ENCODE data around the gene BORA.

DNA sequence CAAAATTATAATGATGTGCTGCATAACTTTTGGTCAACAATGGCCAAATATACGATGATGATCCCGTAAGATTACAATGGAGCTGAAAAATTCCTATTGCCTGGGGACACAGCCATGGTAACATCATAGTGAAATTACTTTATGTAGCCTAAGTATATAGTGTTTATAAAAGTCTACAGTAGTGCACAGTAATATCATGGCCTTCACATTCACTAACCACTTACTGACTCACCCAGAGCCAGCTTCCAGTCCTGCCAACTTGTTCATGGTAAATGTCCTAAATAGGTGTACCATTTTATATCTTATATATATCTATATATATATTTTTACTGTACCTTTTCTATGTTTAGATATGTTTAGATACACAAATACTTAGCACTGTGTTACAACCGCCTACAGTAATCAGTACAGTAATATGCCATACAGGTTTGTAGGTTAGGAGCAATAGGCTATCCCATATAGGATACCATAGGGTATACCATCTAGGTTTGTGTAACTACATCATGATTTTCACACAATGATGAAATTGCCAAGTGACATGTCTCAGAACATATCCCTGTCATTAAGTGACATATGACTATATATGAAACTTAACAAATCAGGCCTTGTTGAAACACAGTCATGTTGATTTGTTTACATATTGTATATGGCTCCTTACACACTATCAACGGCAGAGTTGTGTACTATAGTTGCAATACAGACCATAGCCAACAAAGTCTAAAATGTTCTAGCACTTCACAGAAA is 30.2 kb downstream of the BORA start:
- TF ChIP-seq, protein P1, sequence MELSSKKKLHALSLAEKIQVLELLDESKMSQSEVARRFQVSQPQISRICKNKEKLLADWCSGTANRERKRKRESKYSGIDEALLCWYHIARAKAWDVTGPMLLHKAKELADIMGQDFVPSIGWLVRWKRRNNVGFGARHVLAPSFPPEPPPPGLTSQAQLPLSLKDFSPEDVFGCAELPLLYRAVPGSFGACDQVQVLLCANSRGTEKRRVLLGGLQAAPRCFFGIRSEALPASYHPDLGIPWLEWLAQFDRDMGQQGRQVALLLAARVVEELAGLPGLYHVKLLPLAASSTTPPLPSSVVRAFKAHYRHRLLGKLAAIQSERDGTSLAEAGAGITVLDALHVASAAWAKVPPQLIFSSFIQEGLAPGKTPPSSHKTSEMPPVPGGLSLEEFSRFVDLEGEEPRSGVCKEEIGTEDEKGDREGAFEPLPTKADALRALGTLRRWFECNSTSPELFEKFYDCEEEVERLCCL (CRISPR knock-in tag; IDR thresholded peaks at IDR 0.05; ENCODE audit: borderline replicate concordance): no peak
- TF ChIP-seq, protein P2, sequence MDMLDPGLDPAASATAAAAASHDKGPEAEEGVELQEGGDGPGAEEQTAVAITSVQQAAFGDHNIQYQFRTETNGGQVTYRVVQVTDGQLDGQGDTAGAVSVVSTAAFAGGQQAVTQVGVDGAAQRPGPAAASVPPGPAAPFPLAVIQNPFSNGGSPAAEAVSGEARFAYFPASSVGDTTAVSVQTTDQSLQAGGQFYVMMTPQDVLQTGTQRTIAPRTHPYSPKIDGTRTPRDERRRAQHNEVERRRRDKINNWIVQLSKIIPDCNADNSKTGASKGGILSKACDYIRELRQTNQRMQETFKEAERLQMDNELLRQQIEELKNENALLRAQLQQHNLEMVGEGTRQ (IDR thresholded peaks at IDR 0.05; ENCODE audit: low read depth, low read length): no peak
- TF ChIP-seq, protein P2 (CRISPR knock-in tag; IDR thresholded peaks at IDR 0.05; ENCODE audit: borderline replicate concordance): no peak
- TF ChIP-seq, protein P3, sequence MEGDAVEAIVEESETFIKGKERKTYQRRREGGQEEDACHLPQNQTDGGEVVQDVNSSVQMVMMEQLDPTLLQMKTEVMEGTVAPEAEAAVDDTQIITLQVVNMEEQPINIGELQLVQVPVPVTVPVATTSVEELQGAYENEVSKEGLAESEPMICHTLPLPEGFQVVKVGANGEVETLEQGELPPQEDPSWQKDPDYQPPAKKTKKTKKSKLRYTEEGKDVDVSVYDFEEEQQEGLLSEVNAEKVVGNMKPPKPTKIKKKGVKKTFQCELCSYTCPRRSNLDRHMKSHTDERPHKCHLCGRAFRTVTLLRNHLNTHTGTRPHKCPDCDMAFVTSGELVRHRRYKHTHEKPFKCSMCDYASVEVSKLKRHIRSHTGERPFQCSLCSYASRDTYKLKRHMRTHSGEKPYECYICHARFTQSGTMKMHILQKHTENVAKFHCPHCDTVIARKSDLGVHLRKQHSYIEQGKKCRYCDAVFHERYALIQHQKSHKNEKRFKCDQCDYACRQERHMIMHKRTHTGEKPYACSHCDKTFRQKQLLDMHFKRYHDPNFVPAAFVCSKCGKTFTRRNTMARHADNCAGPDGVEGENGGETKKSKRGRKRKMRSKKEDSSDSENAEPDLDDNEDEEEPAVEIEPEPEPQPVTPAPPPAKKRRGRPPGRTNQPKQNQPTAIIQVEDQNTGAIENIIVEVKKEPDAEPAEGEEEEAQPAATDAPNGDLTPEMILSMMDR (CRISPR knock-in tag; IDR thresholded peaks at IDR 0.05): no peak
- TF ChIP-seq, protein P4, sequence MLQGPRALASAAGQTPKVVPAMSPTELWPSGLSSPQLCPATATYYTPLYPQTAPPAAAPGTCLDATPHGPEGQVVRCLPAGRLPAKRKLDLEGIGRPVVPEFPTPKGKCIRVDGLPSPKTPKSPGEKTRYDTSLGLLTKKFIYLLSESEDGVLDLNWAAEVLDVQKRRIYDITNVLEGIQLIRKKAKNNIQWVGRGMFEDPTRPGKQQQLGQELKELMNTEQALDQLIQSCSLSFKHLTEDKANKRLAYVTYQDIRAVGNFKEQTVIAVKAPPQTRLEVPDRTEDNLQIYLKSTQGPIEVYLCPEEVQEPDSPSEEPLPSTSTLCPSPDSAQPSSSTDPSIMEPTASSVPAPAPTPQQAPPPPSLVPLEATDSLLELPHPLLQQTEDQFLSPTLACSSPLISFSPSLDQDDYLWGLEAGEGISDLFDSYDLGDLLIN (CRISPR knock-in tag; IDR thresholded peaks at IDR 0.05; ENCODE audit: borderline replicate concordance): no peak
- TF ChIP-seq, protein P5, sequence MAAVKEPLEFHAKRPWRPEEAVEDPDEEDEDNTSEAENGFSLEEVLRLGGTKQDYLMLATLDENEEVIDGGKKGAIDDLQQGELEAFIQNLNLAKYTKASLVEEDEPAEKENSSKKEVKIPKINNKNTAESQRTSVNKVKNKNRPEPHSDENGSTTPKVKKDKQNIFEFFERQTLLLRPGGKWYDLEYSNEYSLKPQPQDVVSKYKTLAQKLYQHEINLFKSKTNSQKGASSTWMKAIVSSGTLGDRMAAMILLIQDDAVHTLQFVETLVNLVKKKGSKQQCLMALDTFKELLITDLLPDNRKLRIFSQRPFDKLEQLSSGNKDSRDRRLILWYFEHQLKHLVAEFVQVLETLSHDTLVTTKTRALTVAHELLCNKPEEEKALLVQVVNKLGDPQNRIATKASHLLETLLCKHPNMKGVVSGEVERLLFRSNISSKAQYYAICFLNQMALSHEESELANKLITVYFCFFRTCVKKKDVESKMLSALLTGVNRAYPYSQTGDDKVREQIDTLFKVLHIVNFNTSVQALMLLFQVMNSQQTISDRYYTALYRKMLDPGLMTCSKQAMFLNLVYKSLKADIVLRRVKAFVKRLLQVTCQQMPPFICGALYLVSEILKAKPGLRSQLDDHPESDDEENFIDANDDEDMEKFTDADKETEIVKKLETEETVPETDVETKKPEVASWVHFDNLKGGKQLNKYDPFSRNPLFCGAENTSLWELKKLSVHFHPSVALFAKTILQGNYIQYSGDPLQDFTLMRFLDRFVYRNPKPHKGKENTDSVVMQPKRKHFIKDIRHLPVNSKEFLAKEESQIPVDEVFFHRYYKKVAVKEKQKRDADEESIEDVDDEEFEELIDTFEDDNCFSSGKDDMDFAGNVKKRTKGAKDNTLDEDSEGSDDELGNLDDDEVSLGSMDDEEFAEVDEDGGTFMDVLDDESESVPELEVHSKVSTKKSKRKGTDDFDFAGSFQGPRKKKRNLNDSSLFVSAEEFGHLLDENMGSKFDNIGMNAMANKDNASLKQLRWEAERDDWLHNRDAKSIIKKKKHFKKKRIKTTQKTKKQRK (IDR thresholded peaks at IDR 0.05; ENCODE audit: low read length): no peak
- TF ChIP-seq CEBPG (CRISPR knock-in tag; IDR thresholded peaks at IDR 0.05): no peak
